ENCODE measurements around the gene GLIS1.

GLIS1 gene

DNA sequence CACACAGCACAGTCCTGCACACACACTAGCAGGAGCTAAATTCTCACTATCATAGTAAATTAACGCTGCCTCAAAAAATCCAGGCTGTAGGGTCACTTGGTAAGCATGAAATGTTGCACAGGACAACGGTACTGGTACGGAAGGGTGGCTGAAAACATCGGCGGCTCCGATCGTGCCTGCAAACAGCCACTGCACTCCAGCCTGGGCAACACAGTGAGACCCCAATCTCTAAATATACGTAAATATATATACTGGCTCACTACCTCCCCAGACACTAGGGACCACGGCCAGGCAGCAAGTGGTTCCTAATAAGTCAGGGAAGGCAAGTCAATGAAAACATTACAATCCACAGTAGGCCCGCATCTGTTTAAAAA is 44.3 kb downstream of the GLIS1 start:
- no peak overlapping the region for H3K4me3 Mint-ChIP-seq
- no peak overlapping the region for H3K27ac Mint-ChIP-seq (ENCODE audit: low read depth)
- ATAC-seq (replicated peaks; ENCODE audit: extremely low read depth, poor library complexity, severe bottlenecking) (no peak), DNase-seq (ENCODE audit: low spot score in 2 of 2) (no peak)
- no peaks in the 10 kb centered on the region for H3K36me3 Mint-ChIP-seq (ENCODE audit: insufficient read depth)
- no peaks in the 10 kb centered on the region for H3K9me3 Mint-ChIP-seq
- no peaks in the 10 kb centered on the region for H3K4me1 Mint-ChIP-seq
- peaks cover 21% of the 10 kb centered on the region for H3K27me3 Mint-ChIP-seq

DNA sequence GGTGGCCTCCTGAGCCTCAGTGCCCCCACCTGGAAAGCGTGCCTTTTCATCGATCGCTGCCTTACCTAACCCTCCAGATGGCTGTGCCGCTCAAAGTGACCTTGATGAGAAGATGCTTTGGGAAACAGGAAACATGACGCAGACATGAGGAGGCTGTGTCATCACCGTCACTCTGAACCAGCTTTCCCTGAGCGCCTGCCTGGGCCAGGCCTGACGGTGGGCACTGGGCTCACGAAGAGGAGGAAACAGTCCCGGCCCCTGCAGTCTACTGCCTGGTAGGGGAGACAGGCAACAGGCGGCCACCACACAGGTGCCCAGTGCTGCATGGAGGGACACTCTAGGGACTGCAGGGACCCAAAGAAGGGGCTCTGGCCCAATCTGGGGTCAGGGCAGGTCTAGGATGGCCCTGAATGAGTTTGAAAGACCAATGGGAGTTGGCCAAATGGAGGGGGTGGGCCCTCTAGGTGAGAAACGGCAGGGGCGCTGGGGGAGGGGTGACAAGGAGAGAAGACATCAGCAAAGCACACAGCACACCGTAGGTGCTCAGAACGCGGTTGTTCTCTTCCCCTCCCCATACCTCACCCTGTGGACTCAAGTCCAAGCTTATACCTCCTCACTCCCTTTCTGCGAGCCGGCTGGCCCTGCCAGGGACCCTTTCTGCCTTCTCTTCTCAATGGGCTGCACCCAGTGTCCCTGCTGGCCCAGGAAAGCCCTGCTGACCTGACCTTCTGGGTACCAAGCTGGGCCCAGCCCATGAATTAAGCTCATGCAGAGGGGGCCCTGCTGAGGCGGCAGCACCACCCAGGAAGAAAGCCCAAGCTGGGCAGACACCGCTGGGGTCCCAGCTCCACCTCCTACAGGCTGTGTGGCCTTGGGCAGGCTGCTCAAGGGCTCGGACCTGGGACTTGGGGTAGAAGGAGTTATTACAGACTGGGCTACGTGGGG is 44.9 kb downstream of the GLIS1 start:
- no peak overlapping the region for H3K4me3 Mint-ChIP-seq
- H3K27me3 Mint-ChIP-seq = peaks cover 21% of the 10 kb centered on the region
- ATAC-seq (replicated peaks; ENCODE audit: extremely low read depth, poor library complexity, severe bottlenecking) (no peak), DNase-seq (ENCODE audit: low spot score in 2 of 2) (no peak)
- H3K27ac Mint-ChIP-seq (ENCODE audit: low read depth) = no peak overlapping the region
- H3K36me3 Mint-ChIP-seq (ENCODE audit: insufficient read depth) = no peaks in the 10 kb centered on the region
- no peaks in the 10 kb centered on the region for H3K9me3 Mint-ChIP-seq
- no peaks in the 10 kb centered on the region for H3K4me1 Mint-ChIP-seq

DNA sequence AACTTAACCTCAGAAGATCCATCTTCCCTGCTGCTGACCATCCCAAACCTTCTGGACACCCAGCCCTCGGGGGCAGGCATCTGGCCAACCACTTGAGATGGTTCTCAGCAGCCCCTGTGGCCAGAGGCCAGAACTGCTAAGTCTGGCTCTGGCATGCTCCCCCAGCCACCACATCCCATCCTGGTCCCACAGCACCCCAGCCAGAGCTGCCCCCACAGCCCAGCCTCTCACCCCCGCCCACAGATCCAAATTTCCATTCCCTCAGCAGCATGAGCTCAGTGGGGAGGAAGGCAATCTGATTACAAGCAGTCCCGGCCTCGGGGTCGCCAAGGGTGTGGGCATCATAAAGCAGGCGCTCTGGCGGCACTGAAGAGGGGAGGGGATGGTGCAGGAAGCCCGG is 45.6 kb downstream of the GLIS1 start:
- H3K4me3 Mint-ChIP-seq = no peak overlapping the region
- no peaks in the 10 kb centered on the region for H3K9me3 Mint-ChIP-seq
- H3K27me3 Mint-ChIP-seq = peaks cover 21% of the 10 kb centered on the region
- H3K27ac Mint-ChIP-seq (ENCODE audit: low read depth) = no peak overlapping the region
- ATAC-seq (replicated peaks; ENCODE audit: extremely low read depth, poor library complexity, severe bottlenecking) (no peak), DNase-seq (ENCODE audit: low spot score in 2 of 2) (no peak)
- no peaks in the 10 kb centered on the region for H3K4me1 Mint-ChIP-seq
- H3K36me3 Mint-ChIP-seq (ENCODE audit: insufficient read depth) = no peaks in the 10 kb centered on the region

DNA sequence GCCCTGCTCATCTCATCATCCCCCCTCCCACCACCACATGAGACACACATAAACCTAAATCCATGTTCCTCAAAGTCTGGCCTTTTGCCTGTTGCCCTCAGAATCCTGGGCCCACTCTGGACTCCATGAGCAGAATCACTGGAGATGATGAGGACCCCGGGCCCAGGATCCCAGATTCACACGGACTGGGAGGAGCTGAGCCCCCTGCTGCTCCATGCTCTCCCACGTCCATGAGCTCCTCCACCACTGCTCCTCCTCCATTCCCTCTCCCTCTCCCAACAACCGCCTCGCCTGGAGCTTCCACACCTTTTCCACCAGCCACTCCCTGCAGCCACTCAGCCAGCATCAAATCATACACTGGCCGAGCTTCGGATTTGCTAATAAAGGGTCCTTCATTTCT is 47.6 kb downstream of the GLIS1 start:
- H3K4me1 Mint-ChIP-seq = no peaks in the 10 kb centered on the region
- peaks cover 28% of the 10 kb centered on the region for H3K27me3 Mint-ChIP-seq
- H3K4me3 Mint-ChIP-seq = no peak overlapping the region
- no peaks in the 10 kb centered on the region for H3K36me3 Mint-ChIP-seq (ENCODE audit: insufficient read depth)
- no peak for ATAC-seq (replicated peaks; ENCODE audit: extremely low read depth, poor library complexity, severe bottlenecking)
- H3K27ac Mint-ChIP-seq (ENCODE audit: low read depth) = no peak overlapping the region
- DNase-seq (ENCODE audit: low spot score in 2 of 2) = no peak
- no peaks in the 10 kb centered on the region for H3K9me3 Mint-ChIP-seq

DNA sequence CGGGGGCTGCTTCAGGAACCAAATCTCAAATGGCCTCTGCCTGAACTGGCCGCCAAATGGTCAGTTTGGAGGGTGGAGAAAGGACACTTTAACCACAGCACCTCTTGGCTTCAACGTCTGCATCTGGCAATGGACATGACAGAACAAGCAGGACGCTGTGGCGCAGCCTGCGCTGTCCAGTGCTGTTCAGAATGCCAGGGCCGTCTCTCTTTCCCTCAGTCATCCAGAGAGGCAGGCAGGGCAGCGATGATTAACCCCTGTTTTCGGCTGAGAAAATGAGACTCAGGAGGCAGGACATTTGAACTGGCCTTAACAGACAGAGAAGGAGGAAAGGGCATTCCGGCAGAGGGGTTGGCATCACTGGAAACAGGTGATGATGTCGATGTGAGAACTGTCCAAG is 48.6 kb downstream of the GLIS1 start:
- Mint-ChIP-seq H3K4me1 (no peaks in the 10 kb centered on the region), H3K9me3 (no peaks in the 10 kb centered on the region), H3K27me3 (peaks cover 37% of the 10 kb centered on the region), H3K36me3 (ENCODE audit: insufficient read depth) (no peaks in the 10 kb centered on the region), H3K27ac (ENCODE audit: low read depth) (no peak overlapping the region), H3K4me3 (no peak overlapping the region)
- DNase-seq (ENCODE audit: low spot score in 2 of 2) (no peak), ATAC-seq (replicated peaks; ENCODE audit: extremely low read depth, poor library complexity, severe bottlenecking) (no peak)

DNA sequence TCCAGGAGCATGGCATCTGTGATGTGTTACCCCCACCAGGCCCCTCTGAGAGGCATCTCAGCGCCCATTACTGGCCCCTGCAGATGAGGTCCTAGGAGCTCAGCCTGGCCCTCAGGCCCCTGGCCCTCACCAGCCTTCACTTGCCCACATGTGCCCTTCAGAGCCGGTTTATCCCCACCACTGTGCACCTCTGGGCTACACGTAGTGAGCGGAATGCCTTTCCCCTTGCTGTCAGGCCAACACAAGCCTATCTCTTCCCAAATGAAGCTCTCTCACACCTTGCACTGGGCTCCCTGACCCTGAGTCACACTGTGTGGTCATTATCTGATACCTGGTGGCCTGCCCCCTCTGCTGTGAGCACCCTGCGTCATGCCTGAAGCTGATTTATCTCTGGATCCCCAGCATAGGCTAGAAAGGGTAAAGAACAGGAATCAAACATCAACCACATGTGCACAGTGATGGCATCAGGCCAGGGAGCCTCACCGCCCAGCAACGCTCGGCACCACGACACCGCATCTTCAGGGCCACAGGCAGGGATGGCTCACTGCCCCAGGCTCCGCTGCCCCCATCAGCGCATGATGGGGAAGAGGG is 49.1 kb downstream of the GLIS1 start:
- Mint-ChIP-seq H3K27me3 (peaks cover 43% of the 10 kb centered on the region), H3K9me3 (no peaks in the 10 kb centered on the region), H3K4me3 (no peak overlapping the region), H3K36me3 (ENCODE audit: insufficient read depth) (no peaks in the 10 kb centered on the region), H3K4me1 (no peaks in the 10 kb centered on the region), H3K27ac (ENCODE audit: low read depth) (no peak overlapping the region)
- ATAC-seq (replicated peaks; ENCODE audit: extremely low read depth, poor library complexity, severe bottlenecking) (no peak), DNase-seq (ENCODE audit: low spot score in 2 of 2) (no peak)

DNA sequence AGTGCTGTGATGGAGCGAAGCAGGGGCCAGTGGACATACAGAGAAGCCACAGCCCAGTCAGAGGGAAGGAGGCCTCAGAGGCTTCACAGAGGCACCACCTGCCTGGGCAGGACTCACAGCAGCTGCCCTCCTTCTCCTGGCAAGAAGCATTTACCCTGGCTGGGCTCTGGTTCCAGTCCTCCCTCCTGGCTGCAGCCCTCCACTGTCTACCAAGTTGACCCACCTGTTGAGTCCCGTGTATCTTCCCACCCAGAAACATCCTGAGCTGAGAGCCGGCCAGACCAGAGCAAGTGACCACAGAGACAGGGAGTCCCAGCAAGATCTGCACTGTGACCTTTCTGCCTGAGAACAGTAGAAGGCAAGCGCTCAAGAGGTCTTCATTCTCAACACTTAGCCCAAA is 49.7 kb downstream of the GLIS1 start:
- Mint-ChIP-seq H3K27ac (ENCODE audit: low read depth) (no peak overlapping the region), H3K4me3 (no peak overlapping the region), H3K27me3 (peaks cover 44% of the 10 kb centered on the region), H3K36me3 (ENCODE audit: insufficient read depth) (no peaks in the 10 kb centered on the region), H3K4me1 (no peaks in the 10 kb centered on the region), H3K9me3 (no peaks in the 10 kb centered on the region)
- DNase-seq (ENCODE audit: low spot score in 2 of 2) (no peak), ATAC-seq (replicated peaks; ENCODE audit: extremely low read depth, poor library complexity, severe bottlenecking) (no peak)

DNA sequence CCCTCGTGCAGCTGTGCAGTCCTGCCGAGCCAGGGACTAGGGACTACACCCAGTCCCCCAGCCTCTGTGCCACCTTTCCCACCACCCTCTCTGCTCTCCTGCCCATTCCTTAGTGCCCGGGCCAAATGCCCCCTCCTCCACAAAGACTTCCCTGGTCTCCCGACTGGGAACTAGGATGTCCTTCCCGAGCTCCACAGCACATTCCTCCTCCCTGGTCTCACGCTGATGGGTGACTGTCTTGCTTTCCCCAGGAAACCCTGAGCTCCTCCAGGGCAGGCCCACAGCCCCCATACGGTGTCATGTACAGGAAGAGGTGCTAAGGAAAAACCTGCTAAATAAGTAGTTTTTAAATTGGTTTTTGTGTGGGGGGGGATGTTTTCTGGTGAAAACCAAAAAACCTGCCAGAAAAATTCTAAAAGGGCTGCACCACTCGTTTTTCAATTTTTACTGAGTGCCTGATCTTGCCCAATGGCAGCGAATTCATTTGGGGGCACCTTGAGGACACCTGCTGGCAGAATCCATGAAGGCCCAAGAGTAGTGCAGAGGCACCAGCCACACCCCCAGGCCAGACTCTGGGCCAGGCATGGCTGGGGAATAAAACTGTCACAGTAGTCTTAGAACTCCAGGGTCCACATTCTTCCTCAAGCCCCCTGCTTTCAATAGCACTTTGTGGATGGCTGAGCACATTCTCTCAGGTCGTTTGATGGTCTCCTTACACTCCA is 50.4 kb downstream of the GLIS1 start:
- ATAC-seq (replicated peaks; ENCODE audit: extremely low read depth, poor library complexity, severe bottlenecking) (no peak), DNase-seq (ENCODE audit: low spot score in 2 of 2) (no peak)
- H3K27me3 Mint-ChIP-seq = peaks cover 44% of the 10 kb centered on the region
- H3K36me3 Mint-ChIP-seq (ENCODE audit: insufficient read depth) = no peaks in the 10 kb centered on the region
- H3K9me3 Mint-ChIP-seq = no peaks in the 10 kb centered on the region
- H3K4me1 Mint-ChIP-seq = no peaks in the 10 kb centered on the region
- H3K27ac Mint-ChIP-seq (ENCODE audit: low read depth) = no peak overlapping the region
- H3K4me3 Mint-ChIP-seq = no peak overlapping the region

DNA sequence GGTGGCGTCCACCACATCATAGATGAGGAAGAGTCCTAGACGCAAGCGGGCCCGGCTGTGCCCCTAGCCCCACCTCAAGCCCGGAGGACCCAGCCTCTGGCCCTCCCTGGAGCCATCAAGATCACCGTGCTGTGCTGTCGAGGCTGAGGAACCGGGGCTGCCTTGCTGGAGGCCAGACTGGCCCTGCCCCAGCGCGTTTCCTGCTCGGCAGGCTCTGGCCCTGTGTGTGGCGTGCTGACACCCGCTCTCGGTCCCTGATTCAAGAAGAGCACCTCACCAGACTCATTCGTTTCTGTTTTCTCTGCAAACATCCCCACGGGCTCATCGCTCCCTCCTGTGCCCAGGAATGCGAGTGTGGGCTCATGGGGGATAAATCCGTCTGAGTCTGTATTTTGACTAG is 51.1 kb downstream of the GLIS1 start:
- no peak for ATAC-seq (replicated peaks; ENCODE audit: extremely low read depth, poor library complexity, severe bottlenecking)
- Mint-ChIP-seq H3K27ac (ENCODE audit: low read depth) (no peak overlapping the region), H3K4me3 (no peak overlapping the region), H3K4me1 (no peaks in the 10 kb centered on the region), H3K27me3 (peaks cover 41% of the 10 kb centered on the region), H3K36me3 (ENCODE audit: insufficient read depth) (no peaks in the 10 kb centered on the region), H3K9me3 (no peaks in the 10 kb centered on the region)
- DNase-seq (ENCODE audit: low spot score in 2 of 2) = no peak

DNA sequence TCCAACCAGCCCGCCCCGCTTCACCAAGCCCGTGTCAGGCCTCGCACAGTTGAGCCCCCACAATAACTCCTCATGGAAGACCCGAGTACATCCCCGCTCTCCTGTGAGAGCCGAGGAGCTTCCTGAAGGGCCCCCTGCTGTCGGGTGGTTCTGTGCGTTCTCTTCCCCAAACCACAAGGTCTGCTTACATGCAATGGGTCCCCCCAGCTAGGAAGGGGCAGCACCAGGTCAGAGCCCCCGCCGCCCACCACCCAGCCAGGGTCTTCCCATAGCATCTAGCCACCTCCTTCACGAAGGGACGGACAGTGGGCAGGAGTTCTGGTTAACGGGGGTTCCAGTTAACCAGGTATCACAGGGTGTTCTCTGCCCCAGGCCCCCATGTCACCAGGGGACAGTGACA is 51.5 kb downstream of the GLIS1 start:
- Mint-ChIP-seq H3K27ac (ENCODE audit: low read depth) (no peak overlapping the region), H3K9me3 (no peaks in the 10 kb centered on the region), H3K4me3 (no peak overlapping the region), H3K27me3 (peaks cover 37% of the 10 kb centered on the region), H3K36me3 (ENCODE audit: insufficient read depth) (no peaks in the 10 kb centered on the region), H3K4me1 (no peaks in the 10 kb centered on the region)
- DNase-seq (ENCODE audit: low spot score in 2 of 2) (no peak), ATAC-seq (replicated peaks; ENCODE audit: extremely low read depth, poor library complexity, severe bottlenecking) (no peak)

DNA sequence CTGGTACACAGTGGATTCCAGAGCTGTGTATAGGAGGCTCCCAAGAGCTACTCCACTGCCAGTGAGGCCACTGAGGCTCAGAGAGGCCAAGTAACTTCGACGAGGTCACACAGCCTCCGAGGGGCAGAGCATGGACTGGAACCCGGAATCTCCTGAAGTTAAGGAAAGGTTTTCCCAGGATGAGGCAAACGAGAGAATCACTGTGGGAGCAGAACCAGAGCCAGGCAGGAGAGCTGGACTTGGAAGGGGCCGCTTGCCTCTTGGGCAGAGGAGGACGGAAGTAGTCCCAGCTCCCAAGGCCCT is 52.0 kb downstream of the GLIS1 start:
- Mint-ChIP-seq H3K9me3 (no peaks in the 10 kb centered on the region), H3K36me3 (ENCODE audit: insufficient read depth) (no peaks in the 10 kb centered on the region), H3K27me3 (peaks cover 32% of the 10 kb centered on the region), H3K4me3 (no peak overlapping the region), H3K4me1 (peaks cover 4% of the 10 kb centered on the region), H3K27ac (ENCODE audit: low read depth) (no peak overlapping the region)
- ATAC-seq (replicated peaks; ENCODE audit: extremely low read depth, poor library complexity, severe bottlenecking) (no peak), DNase-seq (ENCODE audit: low spot score in 2 of 2) (no peak)

DNA sequence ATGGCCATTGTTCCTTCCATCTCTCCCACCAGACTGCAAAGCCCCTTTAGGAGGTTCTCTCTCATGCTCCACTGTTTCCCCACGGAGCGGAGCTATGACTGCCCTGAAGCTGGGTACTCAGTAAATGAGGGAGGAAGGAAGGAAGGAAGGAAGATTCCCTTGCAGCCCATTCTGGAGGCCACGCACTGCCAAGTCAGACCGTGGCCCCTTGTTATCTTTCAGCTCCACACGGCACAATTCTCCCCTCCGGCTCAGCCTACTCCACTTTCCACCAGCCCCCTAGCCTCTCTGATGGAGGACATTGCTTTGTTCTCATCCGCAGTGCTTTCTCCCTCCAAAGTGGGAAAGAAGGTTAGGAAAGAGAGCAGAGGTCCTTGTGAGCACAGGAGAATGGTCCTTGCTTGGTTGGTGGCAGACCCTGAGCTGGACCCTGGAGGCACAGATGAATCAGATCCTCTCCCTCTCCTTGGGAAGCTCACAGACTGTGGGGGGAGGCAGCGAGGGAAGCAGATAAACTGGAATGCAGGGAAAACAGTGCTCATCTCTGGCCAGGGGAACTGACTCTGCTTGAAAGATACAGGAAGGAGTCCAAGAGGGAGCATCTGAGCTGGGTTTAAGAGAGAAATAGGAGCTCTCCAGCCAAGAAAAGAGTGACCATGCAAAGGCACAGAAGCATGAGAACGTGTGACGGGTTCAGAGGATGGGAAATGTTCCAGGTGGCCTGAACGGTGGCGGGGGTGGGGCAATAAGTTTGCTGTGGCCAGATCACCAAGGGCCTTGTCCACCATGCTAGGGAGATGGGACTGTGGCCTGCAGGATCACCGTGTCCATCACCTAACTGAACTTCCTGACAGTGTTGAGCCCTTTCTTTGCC is 52.6 kb downstream of the GLIS1 start:
- Mint-ChIP-seq H3K9me3 (no peaks in the 10 kb centered on the region), H3K36me3 (ENCODE audit: insufficient read depth) (no peaks in the 10 kb centered on the region), H3K27ac (ENCODE audit: low read depth) (peak overlapping the region; percentile 45), H3K4me1 (peaks cover 6% of the 10 kb centered on the region), H3K27me3 (peaks cover 27% of the 10 kb centered on the region), H3K4me3 (no peak overlapping the region)
- ATAC-seq (replicated peaks; ENCODE audit: extremely low read depth, poor library complexity, severe bottlenecking) (no peak), DNase-seq (ENCODE audit: low spot score in 2 of 2) (no peak)

Data from central memory CD8-positive, alpha-beta T cell (primary cell).